ENCODE measurements around the gene COL18A1. TPM values are rescaled to one million over a fixed set of nuclear protein-coding genes. Genes with fewer than 3 reads are reported as not detected.
A peak's percentile ranks its signal among the peaks of the same experiment; 100 is the strongest.

Gene COL18A1
- total and polyA plus RNA-seq, 8 donors, result 38.7 to 301 (median 77.8) TPM

DNA sequence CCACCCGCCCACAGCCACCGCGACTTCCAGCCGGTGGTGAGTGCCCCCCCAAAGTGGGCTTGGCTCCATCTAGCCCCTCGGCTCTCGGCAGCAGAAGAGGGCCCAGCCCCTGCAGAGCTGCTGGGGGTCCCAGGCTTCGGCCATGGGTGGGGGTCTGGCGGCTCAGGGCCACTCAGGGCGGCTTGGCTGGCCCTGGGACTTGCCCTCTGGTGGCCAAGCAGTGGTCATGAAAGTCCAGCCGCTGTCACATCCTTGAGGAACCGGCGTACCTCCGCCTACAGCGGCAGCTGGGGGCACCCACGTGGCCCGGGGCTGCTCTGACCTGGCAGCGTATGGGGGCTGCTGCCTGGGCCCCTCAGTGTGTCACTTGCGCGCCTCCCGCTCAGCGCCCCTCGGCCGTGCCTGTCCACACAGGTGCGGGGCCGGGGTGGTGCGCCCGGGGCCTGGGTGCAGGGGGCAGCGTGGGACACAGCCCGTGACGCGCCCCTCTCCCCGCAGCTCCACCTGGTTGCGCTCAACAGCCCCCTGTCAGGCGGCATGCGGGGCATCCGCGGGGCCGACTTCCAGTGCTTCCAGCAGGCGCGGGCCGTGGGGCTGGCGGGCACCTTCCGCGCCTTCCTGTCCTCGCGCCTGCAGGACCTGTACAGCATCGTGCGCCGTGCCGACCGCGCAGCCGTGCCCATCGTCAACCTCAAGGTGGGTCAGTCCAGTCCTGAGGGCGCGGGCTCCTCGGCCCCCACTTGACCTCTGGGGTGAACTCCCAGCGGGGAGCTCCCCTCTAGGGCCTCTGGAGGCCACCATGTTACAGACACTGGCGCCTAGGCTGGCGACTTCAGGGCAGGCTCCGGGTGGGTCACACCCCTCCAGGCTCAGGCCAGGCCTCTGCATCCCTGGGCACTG, 104.9 kb downstream of the COL18A1 start:
- no peak for ATAC-seq
- Histone ChIP-seq H3K27me3 (no peaks in the 10 kb centered on the region), H3K4me1 (peaks cover 7 to 18% (median 11%) of the 10 kb centered on the region in 3 donors), H3K9me3 (no peaks in the 10 kb centered on the region), H3K27ac (no peak overlapping the region), H3K4me3 (no peak overlapping the region), H3K36me3 (peaks cover 0 to 4% (median 0%) of the 10 kb centered on the region in 3 donors)
- FAIRE-seq, result no peak
- TF ChIP-seq, protein P1, sequence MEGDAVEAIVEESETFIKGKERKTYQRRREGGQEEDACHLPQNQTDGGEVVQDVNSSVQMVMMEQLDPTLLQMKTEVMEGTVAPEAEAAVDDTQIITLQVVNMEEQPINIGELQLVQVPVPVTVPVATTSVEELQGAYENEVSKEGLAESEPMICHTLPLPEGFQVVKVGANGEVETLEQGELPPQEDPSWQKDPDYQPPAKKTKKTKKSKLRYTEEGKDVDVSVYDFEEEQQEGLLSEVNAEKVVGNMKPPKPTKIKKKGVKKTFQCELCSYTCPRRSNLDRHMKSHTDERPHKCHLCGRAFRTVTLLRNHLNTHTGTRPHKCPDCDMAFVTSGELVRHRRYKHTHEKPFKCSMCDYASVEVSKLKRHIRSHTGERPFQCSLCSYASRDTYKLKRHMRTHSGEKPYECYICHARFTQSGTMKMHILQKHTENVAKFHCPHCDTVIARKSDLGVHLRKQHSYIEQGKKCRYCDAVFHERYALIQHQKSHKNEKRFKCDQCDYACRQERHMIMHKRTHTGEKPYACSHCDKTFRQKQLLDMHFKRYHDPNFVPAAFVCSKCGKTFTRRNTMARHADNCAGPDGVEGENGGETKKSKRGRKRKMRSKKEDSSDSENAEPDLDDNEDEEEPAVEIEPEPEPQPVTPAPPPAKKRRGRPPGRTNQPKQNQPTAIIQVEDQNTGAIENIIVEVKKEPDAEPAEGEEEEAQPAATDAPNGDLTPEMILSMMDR (IDR thresholded peaks at IDR 0.05), result no peak
- DNase-seq, result peak in 3 of 6 donors; percentile 29 to 76 (median 55)
- intact Hi-C loops (cut with DNase I), result no loop called here
- WGBS, 2 donors, result 92 to 93% methylated on average over 61 of the region's 61 CpGs

DNA sequence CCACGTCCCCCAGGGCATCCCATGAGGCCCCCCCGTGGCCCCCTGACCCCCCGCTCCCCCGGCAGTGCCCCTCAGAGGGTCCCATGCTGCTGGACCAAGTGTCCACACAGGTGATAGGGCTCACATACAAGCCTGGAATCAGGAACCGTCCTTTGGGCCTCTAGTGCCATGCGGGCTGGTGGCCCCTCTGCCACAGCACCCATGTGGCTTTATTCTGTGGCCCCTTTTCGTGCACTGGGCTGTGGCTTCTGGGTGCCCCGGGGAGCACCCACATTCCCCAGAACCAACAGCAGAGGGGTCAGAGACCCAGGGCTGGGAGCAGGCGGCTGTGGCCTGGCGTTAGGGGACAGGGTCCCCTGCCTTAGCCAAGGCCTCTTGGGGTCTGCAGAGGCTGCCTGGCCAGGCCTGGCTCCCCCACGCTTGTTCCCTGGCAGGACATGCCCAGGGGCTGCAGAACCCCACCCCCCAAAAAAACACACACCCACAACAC, 105.5 kb downstream of the COL18A1 start:
- TF ChIP-seq, protein P1 (IDR thresholded peaks at IDR 0.05), result no peak
- 82 to 89% methylated on average over 9 to 11 of the region's 11 CpGs for WGBS, 2 donors
- no peak for ATAC-seq
- no peak for FAIRE-seq
- peak in 3 of 6 donors; percentile 14 to 43 (median 38) for DNase-seq
- peaks cover 0 to 4% (median 0%) of the 10 kb centered on the region in 3 donors for H3K36me3 ChIP-seq
- no peaks in the 10 kb centered on the region for H3K9me3 ChIP-seq
- intact Hi-C loops (cut with DNase I), result no loop called here
- H3K4me1 ChIP-seq, result peaks cover 7 to 18% (median 11%) of the 10 kb centered on the region in 3 donors
- H3K27ac ChIP-seq, result no peak overlapping the region
- H3K27me3 ChIP-seq, result no peaks in the 10 kb centered on the region
- H3K4me3 ChIP-seq, result no peak overlapping the region

DNA sequence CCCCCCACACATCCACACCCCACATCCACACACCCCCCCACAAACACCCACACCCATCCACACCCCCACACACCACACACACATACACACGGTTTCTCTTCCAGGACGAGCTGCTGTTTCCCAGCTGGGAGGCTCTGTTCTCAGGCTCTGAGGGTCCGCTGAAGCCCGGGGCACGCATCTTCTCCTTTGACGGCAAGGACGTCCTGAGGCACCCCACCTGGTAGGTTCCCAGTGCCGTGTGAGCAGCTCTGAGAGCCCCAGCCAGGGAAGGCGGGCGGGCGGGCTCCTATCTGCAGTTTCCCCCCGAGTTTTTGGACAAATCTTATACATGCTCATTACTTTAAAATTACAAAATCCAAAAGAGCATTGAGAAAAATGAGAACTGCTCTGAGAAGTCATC, 106.0 kb downstream of the COL18A1 start:
- Histone ChIP-seq H3K9me3 (no peaks in the 10 kb centered on the region), H3K27me3 (no peaks in the 10 kb centered on the region), H3K27ac (no peak overlapping the region), H3K4me3 (no peak overlapping the region), H3K36me3 (peaks cover 0 to 3% (median 0%) of the 10 kb centered on the region in 3 donors), H3K4me1 (peaks cover 7 to 18% (median 11%) of the 10 kb centered on the region in 3 donors)
- no peak for FAIRE-seq
- no peak for ATAC-seq
- intact Hi-C loops (cut with DNase I), result no loop called here
- TF ChIP-seq, protein P1 (IDR thresholded peaks at IDR 0.05), result no peak
- DNase-seq, result peak in 3 of 6 donors; percentile 8 to 33 (median 32)
- WGBS, 2 donors, result 86% methylated on average over 12 of the region's 12 CpGs

DNA sequence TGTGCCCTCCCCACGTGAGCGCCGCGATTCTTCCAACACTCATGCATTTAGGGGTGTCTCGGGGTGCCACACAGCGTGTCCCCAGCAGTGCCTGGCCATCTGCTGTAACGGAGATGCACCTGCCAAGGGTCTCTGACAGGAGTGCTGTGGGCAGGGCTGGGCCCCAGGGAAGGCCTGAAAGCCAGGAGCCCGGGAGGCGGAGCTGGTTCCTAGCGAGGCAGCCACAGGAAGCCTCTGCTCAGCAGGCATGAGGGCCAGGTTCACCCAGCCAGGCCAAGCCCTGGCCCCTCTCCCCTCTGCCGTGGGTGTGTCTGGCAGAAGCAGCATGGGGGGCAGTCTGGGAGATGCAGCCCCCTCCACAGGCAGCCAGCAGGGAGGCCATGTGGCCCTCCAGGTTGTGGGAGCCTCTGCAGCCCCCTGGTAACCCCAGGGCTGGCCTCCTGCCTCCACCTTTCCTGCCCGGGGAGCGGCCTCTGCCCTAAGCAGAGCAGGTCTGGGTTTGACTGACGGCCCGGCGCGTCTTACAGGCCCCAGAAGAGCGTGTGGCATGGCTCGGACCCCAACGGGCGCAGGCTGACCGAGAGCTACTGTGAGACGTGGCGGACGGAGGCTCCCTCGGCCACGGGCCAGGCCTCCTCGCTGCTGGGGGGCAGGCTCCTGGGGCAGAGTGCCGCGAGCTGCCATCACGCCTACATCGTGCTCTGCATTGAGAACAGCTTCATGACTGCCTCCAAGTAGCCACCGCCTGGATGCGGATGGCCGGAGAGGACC, 106.9 kb downstream of the COL18A1 start:
- intact Hi-C loops (cut with DNase I), result no loop called here
- H3K36me3 ChIP-seq, result no peaks in the 10 kb centered on the region
- no peak for ATAC-seq
- no peak for FAIRE-seq
- peak in 3 of 6 donors; percentile 21 to 69 (median 57) for DNase-seq
- TF ChIP-seq, protein P1 (IDR thresholded peaks at IDR 0.05), result no peak
- no peak overlapping the region for H3K4me3 ChIP-seq
- H3K27me3 ChIP-seq, result no peaks in the 10 kb centered on the region
- 90% methylated on average over 35 of the region's 35 CpGs for WGBS, 2 donors
- H3K9me3 ChIP-seq, result no peaks in the 10 kb centered on the region
- H3K27ac ChIP-seq, result no peak overlapping the region
- peaks cover 7 to 18% (median 11%) of the 10 kb centered on the region in 3 donors for H3K4me1 ChIP-seq
